ENCODE data around the gene NUDCD2. TPM values are rescaled to one million over a fixed set of nuclear protein-coding genes. Genes with fewer than 3 reads are reported as not detected.
A peak's percentile ranks its signal among the peaks of the same experiment; 100 is the strongest.

Gene NUDCD2
- total and polyA plus RNA-seq, 9 of the 15 experiments (the other 6 are each of a cell fraction or from before 2014, with no cell fraction given): 14.6 to 76.9 (median 32.5) TPM

DNA sequence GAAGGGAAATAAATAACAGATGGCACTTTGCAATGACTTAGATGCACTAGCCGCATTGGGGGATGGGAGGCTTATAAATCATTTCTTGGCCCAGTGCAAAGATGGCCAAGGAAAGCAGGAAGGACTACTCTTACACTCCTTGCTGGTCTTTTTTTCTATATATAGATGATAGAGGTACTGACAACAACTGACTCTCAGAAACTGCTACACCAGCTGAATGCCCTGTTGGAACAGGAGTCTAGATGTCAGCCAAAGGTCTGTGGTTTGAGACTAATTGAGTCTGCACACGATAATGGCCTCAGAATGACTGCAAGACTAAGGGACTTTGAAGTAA, 20.8 kb downstream of the NUDCD2 start:
- FAIRE-seq (peak; percentile 77), ATAC-seq (peak; percentile 20), DNase-seq (ENCODE audit: extremely low read depth in 1 of 4, low spot score in 3 of 4) (peak in 2 of 4 experiments; percentile 32 to 74)
- in situ Hi-C loops (cut with MboI) (no loop called here), intact Hi-C loops (cut with micrococcal nuclease) (loop anchor here (5.0 kb wide), 1 partner anchor 918 kb away; no protein-coding TSS in a partner anchor)
- H3K9me3 ChIP-seq (replicated peaks; ENCODE audit: control insufficient read depth, insufficient read depth, low read depth, low read length): no peaks in the 10 kb centered on the region
- no peaks in the 10 kb centered on the region for H3K27me3 ChIP-seq (ENCODE audit: control insufficient read depth in 2 of 2, insufficient read depth in 2 of 2, low read length in 2 of 2)
- no peaks in the 10 kb centered on the region for H3K9me1 ChIP-seq (ENCODE audit: control insufficient read depth, insufficient read depth, low read length)
- no peak overlapping the region for H2AFZ ChIP-seq (ENCODE audit: low read depth, low read length)
- peak overlapping the region; percentile 86 for H3K4me2 ChIP-seq (ENCODE audit: insufficient read depth, low read length)
- POLR2A ChIA-PET: interaction anchor here (0.7 to 9.0 kb wide), 5 partner anchors 10 to 53 kb away, joined by 3 to 126 read pairs (median 6); partner anchors contain the start of genes HMMR and NUDCD2
- H3K4me3 ChIP-seq: peak overlapping the region; percentile 71
- CTCF ChIA-PET (ENCODE audit: low intra/inter-chr PET ratio): no interaction called here
- BruUV-seq (replicated peaks): no TSS peak
- WGBS (ENCODE audit: insufficient coverage, low coverage, missing lambda C conversion rate): 11% methylated on average over 2 of the region's 2 CpGs
- H4K20me1 ChIP-seq (replicated peaks; ENCODE audit: control insufficient read depth, insufficient read depth, low read length): peaks cover 12% of the 10 kb centered on the region
- H3K36me3 ChIP-seq (ENCODE audit: control insufficient read depth, insufficient read depth, low read length): peaks cover 51% of the 10 kb centered on the region
- H3K27ac ChIP-seq (ENCODE audit: extremely low read depth, low read depth, low read length): peak overlapping the region; percentile 80
- peaks cover 3 to 21% of the 10 kb centered on the region in 2 experiments; a peak in 3 of 5 replicates for H3K4me1 ChIP-seq (replicated peaks in 1 of 2; ENCODE audit: control insufficient read depth in 2 of 2, insufficient read depth in 2 of 2, low read length in 2 of 2)
- peaks cover 82% of the 10 kb centered on the region for H3K79me2 ChIP-seq (ENCODE audit: control insufficient read depth, insufficient read depth, low read length)
- peak overlapping the region; percentile 66 to 84; a peak in 3 of 4 replicates for H3K9ac ChIP-seq (ENCODE audit: insufficient read depth in 1 of 2, low read depth in 2 of 2, low read length in 2 of 2)
- TF ChIP-seq, protein P1, sequence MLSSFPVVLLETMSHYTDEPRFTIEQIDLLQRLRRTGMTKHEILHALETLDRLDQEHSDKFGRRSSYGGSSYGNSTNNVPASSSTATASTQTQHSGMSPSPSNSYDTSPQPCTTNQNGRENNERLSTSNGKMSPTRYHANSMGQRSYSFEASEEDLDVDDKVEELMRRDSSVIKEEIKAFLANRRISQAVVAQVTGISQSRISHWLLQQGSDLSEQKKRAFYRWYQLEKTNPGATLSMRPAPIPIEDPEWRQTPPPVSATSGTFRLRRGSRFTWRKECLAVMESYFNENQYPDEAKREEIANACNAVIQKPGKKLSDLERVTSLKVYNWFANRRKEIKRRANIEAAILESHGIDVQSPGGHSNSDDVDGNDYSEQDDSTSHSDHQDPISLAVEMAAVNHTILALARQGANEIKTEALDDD (IDR thresholded peaks at IDR 0.05): peak; percentile 78
- TF ChIP-seq KDM1A (IDR thresholded peaks at IDR 0.05) (no peak), ZFPM2 (CRISPR knock-in tag; IDR thresholded peaks at IDR 0.05) (no peak), POLR2AphosphoS5 (IDR thresholded peaks at IDR 0.05; ENCODE audit: control insufficient read depth, insufficient read depth, low read depth, low read length) (0 out of 2 replicates have a peak, but pooled peaks have one; percentile 34), FOXJ3 (CRISPR knock-in tag; IDR thresholded peaks at IDR 0.05) (no peak), TCF3 (CRISPR knock-in tag; IDR thresholded peaks at IDR 0.05) (peak; percentile 35; the same call in 1 of the 2 replicates)
- TF ChIP-seq, protein P2, sequence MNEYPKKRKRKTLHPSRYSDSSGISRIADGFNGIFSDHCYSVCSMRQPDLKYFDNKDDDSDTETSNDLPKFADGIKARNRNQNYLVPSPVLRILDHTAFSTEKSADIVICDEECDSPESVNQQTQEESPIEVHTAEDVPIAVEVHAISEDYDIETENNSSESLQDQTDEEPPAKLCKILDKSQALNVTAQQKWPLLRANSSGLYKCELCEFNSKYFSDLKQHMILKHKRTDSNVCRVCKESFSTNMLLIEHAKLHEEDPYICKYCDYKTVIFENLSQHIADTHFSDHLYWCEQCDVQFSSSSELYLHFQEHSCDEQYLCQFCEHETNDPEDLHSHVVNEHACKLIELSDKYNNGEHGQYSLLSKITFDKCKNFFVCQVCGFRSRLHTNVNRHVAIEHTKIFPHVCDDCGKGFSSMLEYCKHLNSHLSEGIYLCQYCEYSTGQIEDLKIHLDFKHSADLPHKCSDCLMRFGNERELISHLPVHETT (CRISPR knock-in tag; conservative IDR thresholded peaks at IDR 0.05 in 1 of 2, IDR thresholded peaks at IDR 0.05 in 1 of 2): 0 out of 4 replicates have a peak, but pooled peaks of 1 of the 2 experiments have one; percentile 14
- TF ChIP-seq, protein P3, sequence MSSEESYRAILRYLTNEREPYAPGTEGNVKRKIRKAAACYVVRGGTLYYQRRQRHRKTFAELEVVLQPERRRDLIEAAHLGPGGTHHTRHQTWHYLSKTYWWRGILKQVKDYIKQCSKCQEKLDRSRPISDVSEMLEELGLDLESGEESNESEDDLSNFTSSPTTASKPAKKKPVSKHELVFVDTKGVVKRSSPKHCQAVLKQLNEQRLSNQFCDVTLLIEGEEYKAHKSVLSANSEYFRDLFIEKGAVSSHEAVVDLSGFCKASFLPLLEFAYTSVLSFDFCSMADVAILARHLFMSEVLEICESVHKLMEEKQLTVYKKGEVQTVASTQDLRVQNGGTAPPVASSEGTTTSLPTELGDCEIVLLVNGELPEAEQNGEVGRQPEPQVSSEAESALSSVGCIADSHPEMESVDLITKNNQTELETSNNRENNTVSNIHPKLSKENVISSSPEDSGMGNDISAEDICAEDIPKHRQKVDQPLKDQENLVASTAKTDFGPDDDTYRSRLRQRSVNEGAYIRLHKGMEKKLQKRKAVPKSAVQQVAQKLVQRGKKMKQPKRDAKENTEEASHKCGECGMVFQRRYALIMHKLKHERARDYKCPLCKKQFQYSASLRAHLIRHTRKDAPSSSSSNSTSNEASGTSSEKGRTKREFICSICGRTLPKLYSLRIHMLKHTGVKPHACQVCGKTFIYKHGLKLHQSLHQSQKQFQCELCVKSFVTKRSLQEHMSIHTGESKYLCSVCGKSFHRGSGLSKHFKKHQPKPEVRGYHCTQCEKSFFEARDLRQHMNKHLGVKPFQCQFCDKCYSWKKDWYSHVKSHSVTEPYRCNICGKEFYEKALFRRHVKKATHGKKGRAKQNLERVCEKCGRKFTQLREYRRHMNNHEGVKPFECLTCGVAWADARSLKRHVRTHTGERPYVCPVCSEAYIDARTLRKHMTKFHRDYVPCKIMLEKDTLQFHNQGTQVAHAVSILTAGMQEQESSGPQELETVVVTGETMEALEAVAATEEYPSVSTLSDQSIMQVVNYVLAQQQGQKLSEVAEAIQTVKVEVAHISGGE (CRISPR knock-in tag; IDR thresholded peaks at IDR 0.05): no peak
- TF ChIP-seq, protein P4, sequence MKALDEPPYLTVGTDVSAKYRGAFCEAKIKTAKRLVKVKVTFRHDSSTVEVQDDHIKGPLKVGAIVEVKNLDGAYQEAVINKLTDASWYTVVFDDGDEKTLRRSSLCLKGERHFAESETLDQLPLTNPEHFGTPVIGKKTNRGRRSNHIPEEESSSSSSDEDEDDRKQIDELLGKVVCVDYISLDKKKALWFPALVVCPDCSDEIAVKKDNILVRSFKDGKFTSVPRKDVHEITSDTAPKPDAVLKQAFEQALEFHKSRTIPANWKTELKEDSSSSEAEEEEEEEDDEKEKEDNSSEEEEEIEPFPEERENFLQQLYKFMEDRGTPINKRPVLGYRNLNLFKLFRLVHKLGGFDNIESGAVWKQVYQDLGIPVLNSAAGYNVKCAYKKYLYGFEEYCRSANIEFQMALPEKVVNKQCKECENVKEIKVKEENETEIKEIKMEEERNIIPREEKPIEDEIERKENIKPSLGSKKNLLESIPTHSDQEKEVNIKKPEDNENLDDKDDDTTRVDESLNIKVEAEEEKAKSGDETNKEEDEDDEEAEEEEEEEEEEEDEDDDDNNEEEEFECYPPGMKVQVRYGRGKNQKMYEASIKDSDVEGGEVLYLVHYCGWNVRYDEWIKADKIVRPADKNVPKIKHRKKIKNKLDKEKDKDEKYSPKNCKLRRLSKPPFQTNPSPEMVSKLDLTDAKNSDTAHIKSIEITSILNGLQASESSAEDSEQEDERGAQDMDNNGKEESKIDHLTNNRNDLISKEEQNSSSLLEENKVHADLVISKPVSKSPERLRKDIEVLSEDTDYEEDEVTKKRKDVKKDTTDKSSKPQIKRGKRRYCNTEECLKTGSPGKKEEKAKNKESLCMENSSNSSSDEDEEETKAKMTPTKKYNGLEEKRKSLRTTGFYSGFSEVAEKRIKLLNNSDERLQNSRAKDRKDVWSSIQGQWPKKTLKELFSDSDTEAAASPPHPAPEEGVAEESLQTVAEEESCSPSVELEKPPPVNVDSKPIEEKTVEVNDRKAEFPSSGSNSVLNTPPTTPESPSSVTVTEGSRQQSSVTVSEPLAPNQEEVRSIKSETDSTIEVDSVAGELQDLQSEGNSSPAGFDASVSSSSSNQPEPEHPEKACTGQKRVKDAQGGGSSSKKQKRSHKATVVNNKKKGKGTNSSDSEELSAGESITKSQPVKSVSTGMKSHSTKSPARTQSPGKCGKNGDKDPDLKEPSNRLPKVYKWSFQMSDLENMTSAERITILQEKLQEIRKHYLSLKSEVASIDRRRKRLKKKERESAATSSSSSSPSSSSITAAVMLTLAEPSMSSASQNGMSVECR (CRISPR knock-in tag; IDR thresholded peaks at IDR 0.05): peak; percentile 24; the same call in 1 of the 2 replicates

Data from K562 (cell line).